CD8-positive, alpha-beta memory T cell (primary cell): ENCODE measurements around the gene SLC25A44. TPM values are rescaled to one million over a fixed set of nuclear protein-coding genes. Genes with fewer than 3 reads are reported as not detected.
A peak's percentile ranks its signal among the peaks of the same experiment; 100 is the strongest.

Experiments used
- CTCF ChIA-PET: fragments of 350-600 bp; sonication (Branson Sonifier 250); formaldehyde crosslinking; loops from one replicate; lab custom pipeline; 2021; ENCODE audit warnings: antibody characterized with exemption; lab: Charles Lee
- POLR2A ChIA-PET: fragments of 350-600 bp; sonication (Branson Sonifier 250); formaldehyde crosslinking; loops from one replicate; lab custom pipeline; 2021; ENCODE audit warnings: antibody characterized with exemption; lab: Charles Lee
- DNase-seq, 5 donors: peaks; one replicate each; pipeline versions ENCODE4 v3.0.0 to v3.0.0-alpha.2; 2020 to 2022; ENCODE audit warnings: mixed read lengths in 1 of 5
- H3K27ac ChIP-seq: one replicate; pipeline ENCODE4 v1.7.0; 2013; ENCODE audit warnings: low read depth, mild to moderate bottlenecking, low read length, moderate library complexity
- H3K27me3 ChIP-seq: 2 replicates; pipeline ENCODE4 v1.7.0; 2013; ENCODE audit warnings: low read length, mild to moderate bottlenecking; ENCODE audit not compliant: insufficient read depth, poor library complexity, severe bottlenecking
- H3K36me3 ChIP-seq: 2 replicates; pipeline ENCODE4 v1.7.0; 2013; ENCODE audit warnings: mild to moderate bottlenecking, low read length, moderate library complexity; ENCODE audit not compliant: insufficient read depth
- H3K4me1 ChIP-seq: 2 replicates; pipeline ENCODE4 v1.7.0; 2013; ENCODE audit warnings: mild to moderate bottlenecking, low read length, moderate library complexity; ENCODE audit not compliant: insufficient read depth
- H3K4me3 ChIP-seq: 2 replicates; pipeline ENCODE4 v1.7.0; 2013; ENCODE audit warnings: mild to moderate bottlenecking, low read length
- H3K9me3 ChIP-seq: 2 replicates; pipeline ENCODE4 v1.7.0; 2013; ENCODE audit warnings: mild to moderate bottlenecking, low read length
- H3K27ac Mint-ChIP-seq, 8 donors: one replicate each; pipeline ENCODE4 v1.8.0; 2020 to 2021; ENCODE audit warnings: mixed read lengths in 8 of 8, mild to moderate bottlenecking in 6 of 8, inconsistent platforms in 3 of 8, moderate library complexity in 3 of 8
- H3K27me3 Mint-ChIP-seq, 2 donors: one replicate each; pipeline ENCODE4 v1.8.0; 2020 to 2021; ENCODE audit warnings: mixed read lengths in 2 of 2, mild to moderate bottlenecking in 1 of 2, moderate library complexity in 1 of 2
- H3K36me3 Mint-ChIP-seq, 3 donors: one replicate each; pipeline ENCODE4 v1.8.0; 2020 to 2021; ENCODE audit warnings: mixed read lengths in 3 of 3, inconsistent platforms in 1 of 3, mild to moderate bottlenecking in 1 of 3
- H3K4me1 Mint-ChIP-seq, 3 donors: one replicate each; pipeline ENCODE4 v1.8.0; 2020 to 2021; ENCODE audit warnings: mixed read lengths in 3 of 3, inconsistent platforms in 1 of 3, mild to moderate bottlenecking in 1 of 3
- H3K4me3 Mint-ChIP-seq, 7 donors: one replicate each; pipeline ENCODE4 v1.8.0; 2020 to 2021; ENCODE audit warnings: mixed read lengths in 7 of 7, mild to moderate bottlenecking in 6 of 7, moderate library complexity in 4 of 7, inconsistent platforms in 2 of 7
- H3K9me3 Mint-ChIP-seq, 5 donors: one replicate each; pipeline ENCODE4 v1.8.0; 2020 to 2022; ENCODE audit warnings: mixed read lengths in 5 of 5, mild to moderate bottlenecking in 3 of 5, moderate library complexity in 2 of 5, inconsistent platforms in 1 of 5
- polyA plus RNA-seq: library from polyadenylated mRNA; unstranded; fragments of 300-500 nt; fragmentation: Illumina TruSeq; gene quantifications from one replicate; pipeline ENCODE4 v1.2.3, GENCODE V29; 2021
- total RNA-seq, 2 experiments: library from RNA; stranded (reverse); gene quantifications; one replicate each; pipeline ENCODE4 v1.2.3, GENCODE V29; 2021

Gene SLC25A44
- total and polyA plus RNA-seq, 3 experiments from 2014 or later: 21.4 to 32.4 (median 30.8) TPM

GRCh38 chr1:156221986-156222692 lies 28.2 kb downstream of the SLC25A44 start:
- Histone ChIP-seq H3K4me3 (no peak overlapping the region), H3K36me3 (peaks cover 28% of the 10 kb centered on the region), H3K4me1 (peaks cover 12% of the 10 kb centered on the region), H3K27ac (no peak overlapping the region), H3K27me3 (no peaks in the 10 kb centered on the region), H3K9me3 (no peaks in the 10 kb centered on the region)
- no peak for DNase-seq
- H3K36me3 Mint-ChIP-seq: peaks cover 6 to 61% (median 18%) of the 10 kb centered on the region in 3 donors
- H3K9me3 Mint-ChIP-seq: no peaks in the 10 kb centered on the region
- CTCF ChIA-PET: interaction anchor here (0.8 to 1.1 kb wide), 2 partner anchors 76 to 93 kb away, joined by 3 to 4 read pairs; no protein-coding TSS in a partner anchor
- POLR2A ChIA-PET: interaction anchor here (0.8 kb wide), 1 partner anchor 19 kb away, joined by 3 read pairs; no protein-coding TSS in a partner anchor
- H3K27ac Mint-ChIP-seq: peak overlapping the region in 4 of 8 donors; percentile 51 to 89 (median 74)
- no peak overlapping the region for H3K4me3 Mint-ChIP-seq
- no peaks in the 10 kb centered on the region for H3K27me3 Mint-ChIP-seq
- H3K4me1 Mint-ChIP-seq: peaks cover 41 to 64% (median 52%) of the 10 kb centered on the region in 3 donors

GRCh38 chr1:156225677-156226014 lies 31.7 kb downstream of the SLC25A44 start:
- H3K36me3 Mint-ChIP-seq: peaks cover 6 to 63% (median 22%) of the 10 kb centered on the region in 3 donors
- Histone ChIP-seq H3K4me1 (no peaks in the 10 kb centered on the region), H3K9me3 (no peaks in the 10 kb centered on the region), H3K36me3 (peaks cover 32% of the 10 kb centered on the region), H3K27ac (no peak overlapping the region), H3K4me3 (no peak overlapping the region), H3K27me3 (no peaks in the 10 kb centered on the region)
- ChIA-PET CTCF (interaction anchor here (0.7 to 5.4 kb wide), 26 partner anchors 9 to 185 kb away, joined by 3 to 88 read pairs (median 6); partner anchors contain the start of genes PMF1, SEMA4A, SLC25A44 and SMG5), POLR2A (interaction anchor here (0.6 to 1.3 kb wide), 4 partner anchors 13 to 135 kb away, joined by 3 to 8 read pairs (median 5); partner anchors contain the start of genes PMF1, SLC25A44 and SMG5)
- H3K4me1 Mint-ChIP-seq: peaks cover 28 to 43% (median 34%) of the 10 kb centered on the region in 3 donors
- H3K27me3 Mint-ChIP-seq: no peaks in the 10 kb centered on the region
- peak overlapping the region; percentile 3 to 77 (median 42) for H3K27ac Mint-ChIP-seq
- no peaks in the 10 kb centered on the region for H3K9me3 Mint-ChIP-seq
- H3K4me3 Mint-ChIP-seq: peak overlapping the region in 1 of 7 donors; percentile 3
- DNase-seq: no peak

GRCh38 chr1:156226116-156226538 lies 32.2 kb downstream of the SLC25A44 start:
- Histone ChIP-seq H3K4me1 (no peaks in the 10 kb centered on the region), H3K9me3 (no peaks in the 10 kb centered on the region), H3K36me3 (peaks cover 29% of the 10 kb centered on the region), H3K27ac (no peak overlapping the region), H3K4me3 (no peak overlapping the region), H3K27me3 (no peaks in the 10 kb centered on the region)
- H3K36me3 Mint-ChIP-seq: peaks cover 3 to 60% (median 19%) of the 10 kb centered on the region in 3 donors
- no peak for DNase-seq
- CTCF ChIA-PET: interaction anchor here (1.1 to 5.4 kb wide), 9 partner anchors 32 to 143 kb away, joined by 3 to 88 read pairs (median 7); partner anchors contain the start of genes SEMA4A and SLC25A44
- H3K4me3 Mint-ChIP-seq: no peak overlapping the region
- H3K9me3 Mint-ChIP-seq: no peaks in the 10 kb centered on the region
- POLR2A ChIA-PET: interaction anchor here (0.8 kb wide), 1 partner anchor 57 kb away, joined by 3 read pairs; the partner anchor contains the start of gene SMG5
- peak overlapping the region in 4 of 8 donors; percentile 14 to 78 (median 60) for H3K27ac Mint-ChIP-seq
- peaks cover 26 to 40% (median 31%) of the 10 kb centered on the region in 3 donors for H3K4me1 Mint-ChIP-seq
- H3K27me3 Mint-ChIP-seq: no peaks in the 10 kb centered on the region

- no peaks in the 10 kb centered on the region for H3K4me1 ChIP-seq
- no peak overlapping the region for H3K4me3 ChIP-seq
- H3K27ac ChIP-seq: no peak overlapping the region
- Mint-ChIP-seq H3K9me3 (no peaks in the 10 kb centered on the region), H3K27me3 (no peaks in the 10 kb centered on the region), H3K4me1 (peaks cover 21 to 34% (median 24%) of the 10 kb centered on the region in 3 donors), H3K4me3 (no peak overlapping the region), H3K36me3 (peaks cover 0 to 56% (median 12%) of the 10 kb centered on the region in 3 donors), H3K27ac (peak overlapping the region in 2 of 8 donors; percentile 35 to 48)
- no peaks in the 10 kb centered on the region for H3K9me3 ChIP-seq
- no peak for DNase-seq
- ChIA-PET POLR2A (no interaction called here), CTCF (interaction anchor here (1.1 to 5.4 kb wide), 5 partner anchors 33 to 143 kb away, joined by 3 to 88 read pairs (median 6); partner anchors contain the start of gene SLC25A44)
- peaks cover 23% of the 10 kb centered on the region for H3K36me3 ChIP-seq
- H3K27me3 ChIP-seq: no peaks in the 10 kb centered on the region
Observed at GRCh38 chr1:156226782-156227181, 32.9 kb downstream of the SLC25A44 start.

- peaks cover 0 to 52% (median 7%) of the 10 kb centered on the region in 3 donors for H3K36me3 Mint-ChIP-seq
- Histone ChIP-seq H3K27ac (no peak overlapping the region), H3K9me3 (no peaks in the 10 kb centered on the region), H3K4me3 (no peak overlapping the region), H3K36me3 (peaks cover 16% of the 10 kb centered on the region), H3K27me3 (no peaks in the 10 kb centered on the region), H3K4me1 (no peaks in the 10 kb centered on the region)
- ChIA-PET CTCF (interaction anchor here (1.3 kb wide), 3 partner anchors 17 to 87 kb away, joined by 3 to 4 read pairs (median 3); no protein-coding TSS in a partner anchor), POLR2A (no interaction called here)
- H3K27me3 Mint-ChIP-seq: no peaks in the 10 kb centered on the region
- no peaks in the 10 kb centered on the region for H3K9me3 Mint-ChIP-seq
- H3K4me3 Mint-ChIP-seq: no peak overlapping the region
- DNase-seq: no peak
- peak overlapping the region in 2 of 8 donors; percentile 18 to 37 for H3K27ac Mint-ChIP-seq
- H3K4me1 Mint-ChIP-seq: peaks cover 9 to 17% (median 10%) of the 10 kb centered on the region in 3 donors
Observed at GRCh38 chr1:156228501-156228900, 34.6 kb downstream of the SLC25A44 start.

- no peak for DNase-seq
- Histone ChIP-seq H3K4me1 (no peaks in the 10 kb centered on the region), H3K27ac (no peak overlapping the region), H3K27me3 (no peaks in the 10 kb centered on the region), H3K4me3 (no peak overlapping the region), H3K9me3 (no peaks in the 10 kb centered on the region), H3K36me3 (peaks cover 17% of the 10 kb centered on the region)
- peaks cover 5 to 13% (median 9%) of the 10 kb centered on the region in 3 donors for H3K4me1 Mint-ChIP-seq
- no peaks in the 10 kb centered on the region for H3K27me3 Mint-ChIP-seq
- ChIA-PET POLR2A (interaction anchor here (0.7 kb wide), 1 partner anchor 214 kb away, joined by 3 read pairs; no protein-coding TSS in a partner anchor), CTCF (interaction anchor here (1.3 to 2.2 kb wide), 4 partner anchors 16 to 133 kb away, joined by 3 to 7 read pairs (median 4); no protein-coding TSS in a partner anchor)
- H3K4me3 Mint-ChIP-seq: no peak overlapping the region
- H3K27ac Mint-ChIP-seq: peak overlapping the region in 1 of 8 donors; percentile 44
- peaks cover 0 to 59% (median 8%) of the 10 kb centered on the region in 3 donors for H3K36me3 Mint-ChIP-seq
- no peaks in the 10 kb centered on the region for H3K9me3 Mint-ChIP-seq
Observed at GRCh38 chr1:156229809-156230472, 36.0 kb downstream of the SLC25A44 start.

- POLR2A ChIA-PET: no interaction called here
- H3K36me3 Mint-ChIP-seq: peaks cover 0 to 59% (median 8%) of the 10 kb centered on the region in 3 donors
Observed at GRCh38 chr1:156230473-156230837, 36.6 kb downstream of the SLC25A44 start.

More at GRCh38 chr1:156230473-156230837, 36.6 kb downstream of the SLC25A44 start:
- Mint-ChIP-seq H3K27ac (peak overlapping the region in 1 of 8 donors; percentile 44), H3K4me1 (peaks cover 2 to 9% (median 6%) of the 10 kb centered on the region in 3 donors), H3K27me3 (no peaks in the 10 kb centered on the region), H3K9me3 (no peaks in the 10 kb centered on the region), H3K4me3 (no peak overlapping the region)
- H3K4me3 ChIP-seq: no peak overlapping the region
- peaks cover 17% of the 10 kb centered on the region for H3K36me3 ChIP-seq
- DNase-seq: no peak
- H3K4me1 ChIP-seq: no peaks in the 10 kb centered on the region
- CTCF ChIA-PET: interaction anchor here (2.2 kb wide), 1 partner anchor 134 kb away, joined by 7 read pairs; no protein-coding TSS in a partner anchor
- no peaks in the 10 kb centered on the region for H3K27me3 ChIP-seq
- no peaks in the 10 kb centered on the region for H3K9me3 ChIP-seq
- no peak overlapping the region for H3K27ac ChIP-seq
